GM18858 (cell line): ENCODE results near the gene IL36G.

Source experiments
- ATAC-seq: cut with Tn5 transposase; IDR thresholded peaks from one replicate; pipeline ENCODE4 v1.9.1; 2021; ENCODE audit not compliant: unreplicated experiment

Gene IL36G

GRCh38 chr2:113015655-113016054, 37.8 kb downstream of the IL36G start:
- no peak for ATAC-seq

DNA sequence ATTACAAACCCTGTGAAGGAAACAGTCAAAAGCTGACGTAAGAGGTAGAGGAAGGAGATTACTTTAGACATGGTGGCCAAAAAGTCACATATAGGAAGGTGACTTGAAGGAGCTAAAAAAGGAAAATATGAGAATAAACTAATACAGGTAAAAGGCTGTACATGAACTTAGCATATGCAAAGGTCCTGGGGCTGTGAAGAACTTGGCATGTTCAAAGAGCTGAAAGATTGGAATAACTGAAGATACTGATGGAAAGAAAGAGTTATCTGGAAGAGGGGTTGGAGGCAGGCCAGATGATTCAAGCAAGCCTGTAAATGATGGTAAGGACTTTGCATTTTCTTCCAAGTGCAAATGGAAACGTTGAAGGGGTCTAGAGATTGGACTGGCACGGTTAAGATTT, 40.7 kb downstream of the IL36G start:
- ATAC-seq: no peak

GRCh38 chr2:113021312-113021711, 43.5 kb downstream of the IL36G start:
- no peak for ATAC-seq

- ATAC-seq: no peak
These were observed 47.0 kb downstream of the IL36G start for GRCh38 chr2:113024764-113025163.

- ATAC-seq: no peak
These were observed 47.9 kb downstream of the IL36G start for GRCh38 chr2:113025737-113026136.

GRCh38 chr2:113027691-113028090, 49.9 kb downstream of the IL36G start:
- ATAC-seq: no peak

GRCh38 chr2:113028112-113028511, 50.3 kb downstream of the IL36G start:
- ATAC-seq: no peak

DNA sequence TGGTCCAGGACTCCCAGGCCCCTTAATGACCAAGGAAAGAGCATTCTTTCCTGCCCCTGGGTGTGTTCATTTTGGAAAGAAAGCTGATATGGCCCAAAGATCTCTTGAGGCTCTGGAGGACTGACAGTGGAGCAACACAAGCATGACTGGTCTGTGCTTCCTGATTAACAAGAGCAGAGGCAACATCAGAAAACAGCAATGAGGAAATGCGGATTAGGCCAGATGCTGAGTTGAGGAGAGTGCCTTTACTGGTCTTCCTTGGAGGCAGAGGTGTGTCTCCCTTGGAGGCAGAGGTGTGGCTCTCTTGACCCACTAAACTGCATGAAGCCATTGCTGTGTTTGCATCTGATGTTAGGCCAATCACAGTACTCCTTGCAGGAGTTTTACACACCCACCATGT, 54.9 kb downstream of the IL36G start:
- ATAC-seq: no peak

GRCh38 chr2:113034016-113034415, 56.2 kb downstream of the IL36G start:
- ATAC-seq: no peak
